ENCODE data around the gene TNFRSF11A. TPM values are rescaled to one million over a fixed set of nuclear protein-coding genes. Genes with fewer than 3 reads are reported as not detected.

TNFRSF11A gene
- total RNA-seq, 1 donor: not detected

- no peak for DNase-seq (ENCODE audit: low read depth)
- no peak for TF ChIP-seq CTCF (IDR thresholded peaks at IDR 0.05; ENCODE audit: insufficient read depth, low read depth, low read length)
- H3K4me3 ChIP-seq (ENCODE audit: low read depth, low read length): no peak overlapping the region
Measured at GRCh38 chr18:62334120-62334519, 9.0 kb downstream of the TNFRSF11A start.

- TF ChIP-seq CTCF (IDR thresholded peaks at IDR 0.05; ENCODE audit: insufficient read depth, low read depth, low read length): no peak
- no peak for DNase-seq (ENCODE audit: low read depth)
- no peak overlapping the region for H3K4me3 ChIP-seq (ENCODE audit: low read depth, low read length)
Measured at GRCh38 chr18:62335494-62335893, 10.4 kb downstream of the TNFRSF11A start.

DNA sequence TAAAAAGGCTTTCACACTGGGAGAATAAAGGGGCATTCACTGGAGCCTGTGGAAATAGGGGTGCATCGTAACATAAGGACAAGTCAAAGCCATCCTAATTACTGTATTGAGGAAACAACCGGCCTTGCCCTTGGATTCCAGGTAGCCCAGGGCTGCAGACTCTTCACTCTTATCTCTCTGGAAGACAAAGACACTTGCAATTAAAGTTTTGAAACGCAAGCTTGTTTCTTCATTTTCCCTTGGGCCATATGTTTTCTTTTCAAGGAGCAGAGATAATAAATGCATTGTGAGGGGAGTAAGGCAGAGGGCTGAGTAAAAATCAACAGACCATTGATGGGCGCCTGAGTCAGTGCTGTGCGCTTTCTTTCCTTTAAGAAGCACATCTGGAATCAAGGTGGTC lies 11.5 kb downstream of the TNFRSF11A start:
- TF ChIP-seq CTCF (IDR thresholded peaks at IDR 0.05; ENCODE audit: insufficient read depth, low read depth, low read length): no peak
- no peak overlapping the region for H3K4me3 ChIP-seq (ENCODE audit: low read depth, low read length)

GRCh38 chr18:62337336-62337735 lies 12.2 kb downstream of the TNFRSF11A start:
- no peak for DNase-seq (ENCODE audit: low read depth)
- TF ChIP-seq CTCF (IDR thresholded peaks at IDR 0.05; ENCODE audit: insufficient read depth, low read depth, low read length): no peak
- H3K4me3 ChIP-seq (ENCODE audit: low read depth, low read length): no peak overlapping the region

More for the DNA sequence above, 11.5 kb downstream of the TNFRSF11A start:
- DNase-seq (ENCODE audit: low read depth): no peak

- no peak overlapping the region for H3K4me3 ChIP-seq (ENCODE audit: low read depth, low read length)
- no peak for TF ChIP-seq CTCF (IDR thresholded peaks at IDR 0.05; ENCODE audit: insufficient read depth, low read depth, low read length)
- no peak for DNase-seq (ENCODE audit: low read depth)
Measured at GRCh38 chr18:62338446-62339105, 13.5 kb downstream of the TNFRSF11A start.

DNA sequence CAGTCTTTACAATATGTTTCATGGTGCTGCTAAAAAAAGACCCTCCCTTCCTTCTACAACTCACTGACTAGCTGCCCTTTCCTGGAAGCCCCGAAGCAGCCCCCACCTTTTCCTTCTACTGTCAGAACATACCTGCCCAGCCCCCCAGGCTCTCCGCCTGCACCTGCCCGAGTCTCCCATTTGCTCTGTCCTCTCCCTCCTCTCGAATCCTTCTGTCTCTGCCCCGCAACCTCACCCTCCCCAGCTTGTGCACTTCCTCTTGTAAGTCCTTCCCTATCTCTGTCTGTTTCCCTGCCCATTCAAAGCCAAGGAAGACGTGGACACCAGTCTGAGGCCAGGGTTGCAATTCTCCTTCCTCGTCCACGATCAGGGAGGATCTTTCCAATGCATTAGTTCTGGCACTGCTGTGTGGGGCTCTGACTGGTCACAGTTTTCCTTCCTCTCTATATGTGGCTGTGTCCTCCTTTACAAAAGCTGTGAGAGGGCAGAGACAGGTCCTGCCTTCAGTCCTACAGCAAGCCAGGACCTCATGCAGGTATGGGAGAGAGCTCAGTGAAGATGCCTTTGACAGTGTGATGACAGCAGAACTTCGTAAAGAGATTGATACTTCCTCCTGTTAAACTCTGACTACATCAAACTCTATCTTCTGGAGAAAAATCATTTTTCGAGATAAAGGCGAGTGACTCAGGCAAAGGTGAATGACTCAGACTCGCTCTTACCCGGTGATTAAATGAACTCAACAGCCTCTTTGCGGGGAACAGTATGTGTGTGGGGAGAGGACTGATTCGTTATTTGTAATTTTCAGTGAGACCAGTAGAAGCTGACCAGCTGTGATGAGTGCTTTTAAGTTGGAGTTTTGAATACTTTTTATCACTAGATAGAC lies 14.2 kb downstream of the TNFRSF11A start:
- TF ChIP-seq CTCF (IDR thresholded peaks at IDR 0.05; ENCODE audit: insufficient read depth, low read depth, low read length): no peak
- H3K4me3 ChIP-seq (ENCODE audit: low read depth, low read length): no peak overlapping the region
- peak; percentile 24 for DNase-seq (ENCODE audit: low read depth)
